Measurements from ENCODE around the gene HSPD1. TPM values are rescaled to one million over a fixed set of nuclear protein-coding genes. Genes with fewer than 3 reads are reported as not detected.

HSPD1 gene
- total and polyA plus RNA-seq, 10 of the 15 experiments (the other 5 are each of a cell fraction or from before 2014, with no cell fraction given): 345 to 1,169 (median 695) TPM

DNA sequence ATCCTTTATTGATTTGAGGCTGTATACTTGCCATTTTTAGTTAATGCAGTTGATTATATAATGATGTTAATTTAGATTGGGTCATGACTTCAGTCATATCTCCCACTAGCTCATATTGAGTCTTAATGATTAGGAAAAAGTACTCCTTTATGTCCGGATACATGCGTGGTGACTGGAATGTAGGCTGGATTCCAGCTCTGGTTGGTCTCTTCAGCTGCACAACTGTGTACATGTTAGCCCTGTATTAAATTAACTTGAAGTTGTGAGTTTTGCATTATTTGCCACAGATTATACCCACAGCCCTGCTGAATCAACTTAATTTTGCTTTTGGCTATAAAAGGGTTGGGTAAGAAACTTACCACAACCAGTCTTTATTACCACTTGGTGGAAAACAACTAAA, 38.8 kb upstream of the HSPD1 start (continued):
- TF ChIP-seq PBX3 (IDR thresholded peaks at IDR 0.05; ENCODE audit: insufficient replicate concordance, low read depth, low read length) (no peak), MEF2B (IDR thresholded peaks at IDR 0.05; ENCODE audit: partially characterized antibody, poor library complexity, severe bottlenecking) (no peak), IKZF1 (conservative IDR thresholded peaks at IDR 0.05) (no peak)

DNA sequence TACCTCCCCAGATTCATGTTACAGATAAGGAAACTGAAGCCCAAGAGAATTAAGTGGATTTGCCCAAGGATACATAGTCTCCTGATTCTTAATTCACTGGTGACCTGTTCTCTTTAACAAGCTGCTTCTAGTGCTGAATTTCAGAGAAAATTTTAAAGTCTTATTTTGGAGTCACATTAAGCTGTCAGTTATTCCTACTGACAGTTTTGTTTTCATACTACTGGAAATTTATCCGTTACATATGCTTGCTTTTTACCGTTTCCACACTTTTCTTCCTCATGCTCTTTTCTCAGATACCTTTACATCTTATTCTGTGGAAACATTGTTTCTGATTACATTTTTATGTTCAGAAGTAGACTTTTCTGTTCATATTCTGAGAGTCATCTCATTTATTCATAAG, 17.5 kb upstream of the HSPD1 start:
- Histone ChIP-seq H3K36me3 (ENCODE audit: control insufficient read depth in 2 of 2, insufficient read depth in 2 of 2, low read length in 1 of 2) (no peaks in the 10 kb centered on the region), H3K9ac (ENCODE audit: control insufficient read depth, insufficient read depth, low read length) (peak overlapping the region; percentile 95; the same call in 1 of the 2 replicates), H2AFZ (ENCODE audit: control insufficient read depth, low read depth, low read length) (no peak overlapping the region), H3K27ac (ENCODE audit: control insufficient read depth, insufficient read depth) (peak overlapping the region; percentile 95; the same call in 1 of the 2 replicates), H3K79me2 (ENCODE audit: control insufficient read depth, insufficient read depth, low read length) (peaks cover 62% of the 10 kb centered on the region), H4K20me1 (ENCODE audit: control insufficient read depth, insufficient read depth) (no peaks in the 10 kb centered on the region), H3K4me1 (ENCODE audit: control insufficient read depth, insufficient read depth, low read length) (peaks cover 7% of the 10 kb centered on the region), H3K9me3 (replicated peaks; ENCODE audit: control insufficient read depth, insufficient read depth, low read length) (peaks cover 5% of the 10 kb centered on the region), H3K27me3 (replicated peaks in 1 of 2; ENCODE audit: control insufficient read depth in 2 of 2, insufficient read depth in 2 of 2, low read length in 1 of 2) (no peaks in the 10 kb centered on the region), H3K4me2 (ENCODE audit: control insufficient read depth, insufficient read depth) (peak overlapping the region; percentile 82), H3K4me3 (peak overlapping the region; percentile 99)
- WGBS (ENCODE audit: insufficient coverage, insufficient replicate concordance, low lambda C conversion rate, missing lambda C conversion rate): 0% methylated on average over 2 of the region's 2 CpGs
- SMC1A ChIA-PET (ENCODE audit: uncharacterized antibody, unreplicated experiment): interaction anchor here (0.8 to 3.2 kb wide), 9 partner anchors 15 to 261 kb away, joined by 3 to 34 read pairs (median 3); partner anchors contain the start of genes COQ10B, HSPD1 and HSPE1
- no peak for ATAC-seq
- intact Hi-C loops (cut with micrococcal nuclease; ENCODE audit: unreplicated experiment): loop anchor here (5.0 kb wide), 1 partner anchor 190 kb away; the partner anchor contains the start of gene MARS2
- BruUV-seq (replicated peaks): no TSS peak
- CTCF ChIA-PET: interaction anchor here (1.4 to 1.6 kb wide), 2 partner anchors 11 to 15 kb away, joined by 4 read pairs; no protein-coding TSS in a partner anchor
- POLR2A ChIA-PET: interaction anchor here (0.6 to 7.0 kb wide), 4 partner anchors 16 to 188 kb away, joined by 4 to 156 read pairs (median 10); partner anchors contain the start of genes HSPD1, HSPE1 and MARS2
- in situ Hi-C loops (cut with MboI): no loop called here
- no peak for DNase-seq (ENCODE audit: low read depth, low spot score)
- TF ChIP-seq EP300 (IDR thresholded peaks at IDR 0.05; ENCODE audit: borderline replicate concordance in 1 of 2, control insufficient read depth in 1 of 2, low read depth in 2 of 2, low read length in 2 of 2) (no peak), EED (IDR thresholded peaks at IDR 0.05; ENCODE audit: low read depth) (no peak), CBX5 (IDR thresholded peaks at IDR 0.05; ENCODE audit: low read depth) (no peak), JUNB (IDR thresholded peaks at IDR 0.05) (no peak), CBX3 (IDR thresholded peaks at IDR 0.05; ENCODE audit: borderline replicate concordance, low read depth) (no peak), NFYB (IDR thresholded peaks at IDR 0.05; ENCODE audit: insufficient read depth, low read depth, low read length) (no peak)
- TF ChIP-seq, protein P1, sequence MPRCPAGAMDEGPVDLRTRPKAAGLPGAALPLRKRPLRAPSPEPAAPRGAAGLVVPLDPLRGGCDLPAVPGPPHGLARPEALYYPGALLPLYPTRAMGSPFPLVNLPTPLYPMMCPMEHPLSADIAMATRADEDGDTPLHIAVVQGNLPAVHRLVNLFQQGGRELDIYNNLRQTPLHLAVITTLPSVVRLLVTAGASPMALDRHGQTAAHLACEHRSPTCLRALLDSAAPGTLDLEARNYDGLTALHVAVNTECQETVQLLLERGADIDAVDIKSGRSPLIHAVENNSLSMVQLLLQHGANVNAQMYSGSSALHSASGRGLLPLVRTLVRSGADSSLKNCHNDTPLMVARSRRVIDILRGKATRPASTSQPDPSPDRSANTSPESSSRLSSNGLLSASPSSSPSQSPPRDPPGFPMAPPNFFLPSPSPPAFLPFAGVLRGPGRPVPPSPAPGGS (IDR thresholded peaks at IDR 0.05; ENCODE audit: borderline replicate concordance, insufficient read depth, low read depth, low read length, poor library complexity, severe bottlenecking): no peak
- no peak for FAIRE-seq
- RAD21 ChIA-PET (ENCODE audit: unreplicated experiment): interaction anchor here (0.6 to 5.7 kb wide), 4 partner anchors 17 to 85 kb away, joined by 3 to 47 read pairs (median 4); partner anchors contain the start of genes HSPD1 and HSPE1
